ENCODE measurements around the gene ARHGAP42.

DNA sequence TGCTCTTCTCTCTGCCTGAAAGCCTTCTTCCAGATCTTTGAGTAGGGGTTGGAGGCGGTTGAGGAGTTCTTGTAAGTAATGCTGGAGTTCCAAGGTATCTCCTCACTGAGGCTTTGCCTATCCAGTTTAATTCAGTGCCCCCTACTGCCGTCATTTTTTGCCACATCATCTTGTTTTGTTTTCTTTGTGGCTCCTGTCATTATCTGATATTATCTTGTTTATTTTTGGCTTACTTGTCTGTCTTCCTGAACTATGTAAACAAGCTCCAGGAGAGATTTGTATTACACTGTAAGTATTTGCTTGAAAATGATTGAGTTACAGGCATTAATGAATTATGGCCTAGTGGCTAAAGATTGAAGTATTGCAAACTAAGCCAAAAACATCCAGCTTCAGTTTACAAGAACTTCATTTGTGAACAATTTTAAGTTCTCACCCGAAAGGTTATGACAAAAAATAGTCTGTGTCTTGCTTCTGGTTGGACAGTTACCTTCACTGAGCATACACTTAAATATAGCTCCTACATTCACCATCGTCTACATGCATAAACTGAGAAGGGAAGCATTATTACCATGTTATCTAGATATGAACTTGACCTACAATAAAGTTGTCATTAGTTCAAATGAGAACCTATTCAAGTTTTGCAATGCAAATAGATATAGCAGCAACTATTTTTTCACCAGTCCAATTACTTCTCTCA lies 154.8 kb downstream of the ARHGAP42 start:
- TF ChIP-seq POLR2A (IDR thresholded peaks at IDR 0.05) (no peak), EP300 (IDR thresholded peaks at IDR 0.05) (no peak), POLR2AphosphoS5 (IDR thresholded peaks at IDR 0.05) (no peak)
- TF ChIP-seq, protein P1, sequence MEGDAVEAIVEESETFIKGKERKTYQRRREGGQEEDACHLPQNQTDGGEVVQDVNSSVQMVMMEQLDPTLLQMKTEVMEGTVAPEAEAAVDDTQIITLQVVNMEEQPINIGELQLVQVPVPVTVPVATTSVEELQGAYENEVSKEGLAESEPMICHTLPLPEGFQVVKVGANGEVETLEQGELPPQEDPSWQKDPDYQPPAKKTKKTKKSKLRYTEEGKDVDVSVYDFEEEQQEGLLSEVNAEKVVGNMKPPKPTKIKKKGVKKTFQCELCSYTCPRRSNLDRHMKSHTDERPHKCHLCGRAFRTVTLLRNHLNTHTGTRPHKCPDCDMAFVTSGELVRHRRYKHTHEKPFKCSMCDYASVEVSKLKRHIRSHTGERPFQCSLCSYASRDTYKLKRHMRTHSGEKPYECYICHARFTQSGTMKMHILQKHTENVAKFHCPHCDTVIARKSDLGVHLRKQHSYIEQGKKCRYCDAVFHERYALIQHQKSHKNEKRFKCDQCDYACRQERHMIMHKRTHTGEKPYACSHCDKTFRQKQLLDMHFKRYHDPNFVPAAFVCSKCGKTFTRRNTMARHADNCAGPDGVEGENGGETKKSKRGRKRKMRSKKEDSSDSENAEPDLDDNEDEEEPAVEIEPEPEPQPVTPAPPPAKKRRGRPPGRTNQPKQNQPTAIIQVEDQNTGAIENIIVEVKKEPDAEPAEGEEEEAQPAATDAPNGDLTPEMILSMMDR (IDR thresholded peaks at IDR 0.05) = no peak

Data from stomach (tissue), 4 donors.